MCF 10A (cell line): ENCODE results near the gene SOAT2. TPM values are rescaled to one million over a fixed set of nuclear protein-coding genes. Genes with fewer than 3 reads are reported as not detected.
"Not testable (repeated sequence)": the region's sequence is repeated elsewhere in the genome, so short reads cannot be mapped to it uniquely, and the experiment has no call there.

Experiments
- BruUV-seq: library from RNA; stranded (reverse); fragments of 400-500 nt; replicated peaks from 2 replicates; lab custom pipeline; 2021; lab: Mats Ljungman, UMichigan
- CTCF ChIA-PET: fragments of 300-600 bp; sonication (Branson Sonifier 250); formaldehyde crosslinking; extraction: SDS; loops from one replicate; lab custom pipeline; 2021; ENCODE audit warnings: antibody characterized with exemption, inconsistent platforms; lab: Yijun Ruan, JAX
- POLR2A ChIA-PET: fragments of 300-600, 350-650 bp; sonication (Branson Sonifier 250); formaldehyde crosslinking; extraction: SDS; loops from one replicate; lab custom pipeline; 2020; ENCODE audit warnings: antibody characterized with exemption, inconsistent platforms; lab: Yijun Ruan, JAX
- DNase-seq: peaks from one replicate; pipeline ENCODE4 v3.0.0-alpha.2; 2018; ENCODE audit not compliant: unreplicated experiment
- H3K27ac Mint-ChIP-seq: one replicate; pipeline ENCODE4 v1.8.0; 2022; ENCODE audit warnings: mild to moderate bottlenecking, low read depth, mixed read lengths; ENCODE audit not compliant: unreplicated experiment
- H3K27me3 Mint-ChIP-seq: one replicate; pipeline ENCODE4 v1.8.0; 2022; ENCODE audit warnings: mixed read lengths; ENCODE audit not compliant: insufficient read depth, unreplicated experiment
- H3K36me3 Mint-ChIP-seq: one replicate; pipeline ENCODE4 v1.8.0; 2022; ENCODE audit warnings: mild to moderate bottlenecking, moderate library complexity, mixed read lengths; ENCODE audit not compliant: insufficient read depth, unreplicated experiment
- H3K4me1 Mint-ChIP-seq: one replicate; pipeline ENCODE4 v1.8.0; 2022; ENCODE audit warnings: mixed read lengths; ENCODE audit not compliant: insufficient read depth, unreplicated experiment
- H3K4me3 Mint-ChIP-seq: one replicate; pipeline ENCODE4 v1.8.0; 2022; ENCODE audit warnings: mild to moderate bottlenecking, moderate library complexity, mixed read lengths; ENCODE audit not compliant: unreplicated experiment
- H3K9me3 Mint-ChIP-seq: one replicate; pipeline ENCODE4 v1.8.0; 2022; ENCODE audit warnings: mixed read lengths; ENCODE audit not compliant: unreplicated experiment
- CTCF ChIP-seq: fragments of 200-600 bp; IDR thresholded peaks from one replicate; pipeline ENCODE4 v1.8.0; 2022; ENCODE audit warnings: antibody characterized with exemption, mild to moderate bottlenecking; ENCODE audit not compliant: unreplicated experiment
- intact Hi-C: fragments of 100-400 bp; cut with micrococcal nuclease; formaldehyde crosslinking; loops from 2 replicates; pipeline ENCODE4 v1.14.1; 2022
- total RNA-seq: library from RNA; stranded (reverse); gene quantifications from 2 replicates; pipeline ENCODE4 v1.2.3, GENCODE V29; 2022

SOAT2 gene
- total RNA-seq, 1 experiment from 2014 or later: not detected

- H3K27me3 Mint-ChIP-seq: no peaks in the 10 kb centered on the region
- peaks cover 8% of the 10 kb centered on the region for H3K4me1 Mint-ChIP-seq
- CTCF ChIA-PET: interaction anchor here (0.6 to 14.2 kb wide), 2 partner anchors 37 to 43 kb away, joined by 4 to 267 read pairs; no protein-coding TSS in a partner anchor
- BruUV-seq: no TSS peak
- H3K27ac Mint-ChIP-seq: no peak overlapping the region
- no peak overlapping the region for H3K4me3 Mint-ChIP-seq
- DNase-seq: no peak
- no peak for TF ChIP-seq CTCF
- no peaks in the 10 kb centered on the region for H3K9me3 Mint-ChIP-seq
- POLR2A ChIA-PET: interaction anchor here (0.7 kb wide), 1 partner anchor 164 kb away, joined by 3 read pairs; no protein-coding TSS in a partner anchor
- no peaks in the 10 kb centered on the region for H3K36me3 Mint-ChIP-seq
- intact Hi-C loops: no loop called here
These were observed 597 bp downstream of the SOAT2 start for GRCh38 chr12:53103860-53104305.

- no peaks in the 10 kb centered on the region for H3K36me3 Mint-ChIP-seq
- H3K4me1 Mint-ChIP-seq: no peaks in the 10 kb centered on the region
- intact Hi-C loops: no loop called here
- no peak overlapping the region for H3K27ac Mint-ChIP-seq
- H3K9me3 Mint-ChIP-seq: no peaks in the 10 kb centered on the region
- no TSS peak for BruUV-seq
- ChIA-PET CTCF (interaction anchor here (1.9 kb wide), 1 partner anchor 39 kb away, joined by 6 read pairs; no protein-coding TSS in a partner anchor), POLR2A (no interaction called here)
- H3K4me3 Mint-ChIP-seq: no peak overlapping the region
- no peak for TF ChIP-seq CTCF
- DNase-seq: no peak
- no peaks in the 10 kb centered on the region for H3K27me3 Mint-ChIP-seq
These were observed 2.0 kb downstream of the SOAT2 start for GRCh38 chr12:53105256-53105655.

GRCh38 chr12:53105712-53106439 is 2.6 kb downstream of the SOAT2 start:
- no peak for TF ChIP-seq CTCF
- H3K9me3 Mint-ChIP-seq: no peaks in the 10 kb centered on the region
- no peaks in the 10 kb centered on the region for H3K36me3 Mint-ChIP-seq
- H3K27me3 Mint-ChIP-seq: no peaks in the 10 kb centered on the region
- ChIA-PET CTCF (interaction anchor here (1.9 kb wide), 1 partner anchor 40 kb away, joined by 6 read pairs; no protein-coding TSS in a partner anchor), POLR2A (no interaction called here)
- H3K4me1 Mint-ChIP-seq: no peaks in the 10 kb centered on the region
- no peak for DNase-seq
- intact Hi-C loops: no loop called here
- BruUV-seq: no TSS peak
- H3K4me3 Mint-ChIP-seq: no peak overlapping the region
- H3K27ac Mint-ChIP-seq: no peak overlapping the region

GRCh38 chr12:53107122-53107521 is 3.8 kb downstream of the SOAT2 start:
- Mint-ChIP-seq H3K9me3 (no peaks in the 10 kb centered on the region), H3K4me3 (no peak overlapping the region), H3K27me3 (no peaks in the 10 kb centered on the region), H3K4me1 (no peaks in the 10 kb centered on the region), H3K27ac (no peak overlapping the region), H3K36me3 (no peaks in the 10 kb centered on the region)
- DNase-seq: no peak
- no peak for TF ChIP-seq CTCF
- ChIA-PET POLR2A (interaction anchor here (0.6 kb wide), 1 partner anchor 147 kb away, joined by 3 read pairs; no protein-coding TSS in a partner anchor), CTCF (interaction anchor here (0.6 kb wide), 3 partner anchors 41 to 76 kb away, joined by 3 to 5 read pairs (median 3); no protein-coding TSS in a partner anchor)
- intact Hi-C loops: no loop called here
- BruUV-seq: no TSS peak

- CTCF ChIA-PET: interaction anchor here (0.6 to 1.0 kb wide), 3 partner anchors 14 to 107 kb away, joined by 3 to 4 read pairs (median 3); no protein-coding TSS in a partner anchor
These were observed 9.1 kb downstream of the SOAT2 start for GRCh38 chr12:53112431-53112830.

More at GRCh38 chr12:53112431-53112830, 9.1 kb downstream of the SOAT2 start:
- H3K4me1 Mint-ChIP-seq, H3K9me3 Mint-ChIP-seq, H3K36me3 Mint-ChIP-seq, BruUV-seq, H3K27ac Mint-ChIP-seq, DNase-seq, intact Hi-C loops, H3K27me3 Mint-ChIP-seq, H3K4me3 Mint-ChIP-seq: not testable (repeated sequence)
- POLR2A ChIA-PET: interaction anchor here (0.6 kb wide), 1 partner anchor 26 kb away, joined by 4 read pairs; no protein-coding TSS in a partner anchor
